GM12865 (cell line): ENCODE measurements around the gene RUSC1.
"Not testable (repeated sequence)": the region's sequence is repeated elsewhere in the genome, so short reads cannot be mapped to it uniquely, and the experiment has no call there.

Source experiments
- DNase-seq: peaks from one replicate; pipeline ENCODE4 v3.0.0; 2010; ENCODE audit warnings: low read depth
- H3K4me3 ChIP-seq: 2 replicates; pipeline ENCODE4 v1.5.1; 2011; ENCODE audit warnings: mild to moderate bottlenecking, low read depth, low read length, control low read depth
- CTCF ChIP-seq: IDR thresholded peaks from 2 replicates; pipeline ENCODE4 v1.5.1; 2011; ENCODE audit warnings: low read length, control low read depth, low read depth, inconsistent platforms; ENCODE audit not compliant: insufficient read depth; ENCODE audit errors: missing control alignments

Gene RUSC1

GRCh38 chr1:155326631-155327037, 5.9 kb downstream of the RUSC1 start:
- no peak for TF ChIP-seq CTCF
- no peak for DNase-seq

GRCh38 chr1:155327981-155328380, 7.3 kb downstream of the RUSC1 start:
- DNase-seq: no peak
- H3K4me3 ChIP-seq: no peak overlapping the region
- TF ChIP-seq CTCF: no peak

More at GRCh38 chr1:155326631-155327037, 5.9 kb downstream of the RUSC1 start:
- H3K4me3 ChIP-seq: no peak overlapping the region

GRCh38 chr1:155328856-155329255, 8.2 kb downstream of the RUSC1 start:
- H3K4me3 ChIP-seq, DNase-seq: not testable (repeated sequence)

- no peak for DNase-seq
- TF ChIP-seq CTCF: no peak
- no peak overlapping the region for H3K4me3 ChIP-seq
These were observed 9.4 kb downstream of the RUSC1 start for GRCh38 chr1:155329980-155330598.

- no peak for TF ChIP-seq CTCF
- no peak for DNase-seq
These were observed 14.3 kb downstream of the RUSC1 start for GRCh38 chr1:155334962-155335361.

GRCh38 chr1:155339515-155340097, 18.9 kb downstream of the RUSC1 start:
- DNase-seq: no peak
- no peak overlapping the region for H3K4me3 ChIP-seq
- no peak for TF ChIP-seq CTCF

More at GRCh38 chr1:155334962-155335361, 14.3 kb downstream of the RUSC1 start:
- no peak overlapping the region for H3K4me3 ChIP-seq

- no peak for DNase-seq
- TF ChIP-seq CTCF: no peak
- no peak overlapping the region for H3K4me3 ChIP-seq
These were observed 22.1 kb downstream of the RUSC1 start for GRCh38 chr1:155342842-155343241.
